ENCODE results near the gene SMG1.
A peak's percentile ranks its signal among the peaks of the same experiment; 100 is the strongest.
"Not testable (repeated sequence)": the region's sequence is repeated elsewhere in the genome, so short reads cannot be mapped to it uniquely, and the experiment has no call there.

Gene SMG1

DNA sequence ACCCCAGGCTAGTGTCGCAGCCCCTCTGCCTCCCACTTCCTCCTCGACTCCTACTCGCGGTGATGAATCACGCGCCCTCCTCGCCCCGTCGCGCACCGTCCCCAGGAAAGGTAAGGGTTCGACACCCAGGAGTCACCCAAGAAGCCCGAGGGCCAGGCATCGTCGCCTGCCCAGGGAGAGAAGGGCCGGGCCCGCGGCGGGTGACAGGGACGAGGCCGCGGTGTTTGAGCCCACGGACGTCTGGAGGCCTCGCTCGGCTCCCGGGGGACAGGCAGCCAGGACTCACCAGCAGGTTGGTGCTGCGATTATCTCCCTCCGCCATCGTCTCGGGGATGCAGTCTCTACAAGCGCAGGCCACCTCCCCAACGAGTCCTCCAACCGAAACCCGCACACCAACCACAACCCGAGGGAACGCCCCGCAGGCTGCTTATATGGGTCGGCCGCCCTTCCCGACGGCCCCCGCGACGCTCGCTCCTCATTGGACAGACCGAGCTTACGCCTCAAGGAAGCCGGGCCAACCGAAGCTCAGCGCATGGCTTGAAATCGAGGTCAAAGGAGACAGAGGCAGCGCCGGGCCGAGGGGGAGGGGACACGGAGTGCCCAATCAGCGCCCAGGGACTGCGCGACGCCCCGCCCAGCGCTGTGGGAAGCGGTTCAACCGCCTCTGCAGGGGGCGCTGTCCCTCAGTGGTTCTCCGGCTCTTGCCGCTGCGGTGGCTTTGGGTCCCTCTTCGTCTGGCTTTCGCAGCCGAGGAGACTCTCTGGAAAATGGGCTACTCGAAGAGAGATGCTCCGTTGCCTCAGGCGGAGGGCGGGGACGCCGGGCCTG is 124.8 kb downstream of the SMG1 start, which contains the start of gene ARL6IP1:
Gene ARL6IP1, minus strand, starts transcription at position 405 of the 828 bp plus-strand sequence. Its CDS starts 83 bp downstream, at position 322.
- DNase-seq (ENCODE audit: low read depth in 1 of 2, low spot score in 1 of 2) = peak; percentile 98

DNA sequence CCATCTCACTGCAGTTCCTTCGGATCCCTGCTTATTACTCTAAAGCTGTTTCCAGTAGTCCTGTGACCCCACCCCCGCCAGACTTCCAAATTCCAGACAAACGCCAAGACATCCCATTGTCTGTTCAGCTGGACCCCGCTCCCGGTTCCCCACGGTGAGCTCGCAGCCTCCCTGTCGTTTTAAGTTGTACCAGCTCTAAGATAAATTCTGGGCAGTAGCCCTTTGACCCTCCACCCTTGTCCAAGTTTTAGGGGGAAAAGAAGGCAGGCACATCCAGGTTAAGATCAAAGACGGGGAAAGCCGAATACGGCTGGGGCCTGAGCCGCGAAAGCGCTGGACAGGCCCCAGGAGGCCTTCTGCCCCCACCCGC is 125.4 kb downstream of the SMG1 start:
- no peak for DNase-seq (ENCODE audit: low read depth in 1 of 2, low spot score in 1 of 2)

- DNase-seq (ENCODE audit: low read depth in 1 of 2, low spot score in 1 of 2) = no peak
Observed at GRCh38 chr16:18800293-18800692, 125.9 kb downstream of the SMG1 start.

DNA sequence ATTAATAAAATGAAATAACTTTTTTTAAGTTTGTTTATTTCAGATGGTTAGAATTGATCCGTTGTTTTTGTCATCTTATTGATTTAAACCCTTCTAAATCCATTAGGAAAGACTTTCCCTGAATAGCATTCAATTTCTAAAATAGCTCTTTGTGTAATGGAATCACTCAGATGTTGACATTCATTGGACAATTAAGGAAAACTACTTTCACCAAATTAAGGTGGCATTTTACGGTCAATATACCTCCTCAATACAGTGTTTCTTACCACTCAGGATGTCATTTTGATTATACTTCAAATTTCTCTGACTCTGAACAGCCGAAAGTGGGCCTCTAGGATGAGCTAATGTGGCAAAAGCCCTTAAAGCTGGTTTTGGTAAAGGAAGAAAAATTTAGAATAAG is 126.7 kb downstream of the SMG1 start:
- DNase-seq (ENCODE audit: low read depth in 1 of 2, low spot score in 1 of 2) = no peak

DNA sequence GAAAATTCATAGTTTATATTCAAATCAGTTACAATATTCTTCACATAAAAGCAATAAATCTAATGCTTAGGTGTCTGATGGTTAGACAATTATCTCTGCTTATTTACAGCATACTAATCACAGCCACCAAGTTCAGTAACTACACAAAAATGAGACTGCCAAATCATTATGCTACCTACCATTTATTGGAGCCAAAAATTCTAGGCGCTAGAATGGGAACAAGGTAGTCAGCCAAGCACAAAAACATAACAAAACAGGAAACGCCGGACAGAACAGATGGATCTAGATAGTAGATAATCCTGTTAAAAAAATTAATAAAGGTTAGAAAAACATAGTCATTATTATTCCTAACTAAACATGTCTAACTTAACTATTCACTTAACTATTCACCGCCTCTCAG is 128.5 kb downstream of the SMG1 start:
- no peak for DNase-seq (ENCODE audit: low read depth in 1 of 2, low spot score in 1 of 2)

DNA sequence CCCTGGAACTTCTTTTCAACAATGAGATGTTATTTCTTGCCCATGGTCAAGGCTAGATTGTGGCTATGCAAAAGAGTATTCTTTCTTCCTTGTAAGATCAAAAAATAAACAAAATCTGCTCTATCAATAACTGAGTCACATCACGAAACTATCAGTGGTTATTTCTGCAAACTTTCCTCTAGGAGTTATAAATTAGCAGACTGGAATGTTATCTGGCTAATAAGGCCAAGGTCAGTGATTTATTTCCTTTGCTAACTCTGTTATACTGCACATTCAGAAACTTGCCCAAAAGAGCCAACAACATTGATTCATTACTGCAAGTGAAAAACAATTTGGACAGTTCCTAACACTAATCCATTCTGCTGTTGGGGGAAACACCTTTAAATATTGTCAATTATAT is 129.8 kb downstream of the SMG1 start:
- no peak for DNase-seq (ENCODE audit: low read depth in 1 of 2, low spot score in 1 of 2)

DNA sequence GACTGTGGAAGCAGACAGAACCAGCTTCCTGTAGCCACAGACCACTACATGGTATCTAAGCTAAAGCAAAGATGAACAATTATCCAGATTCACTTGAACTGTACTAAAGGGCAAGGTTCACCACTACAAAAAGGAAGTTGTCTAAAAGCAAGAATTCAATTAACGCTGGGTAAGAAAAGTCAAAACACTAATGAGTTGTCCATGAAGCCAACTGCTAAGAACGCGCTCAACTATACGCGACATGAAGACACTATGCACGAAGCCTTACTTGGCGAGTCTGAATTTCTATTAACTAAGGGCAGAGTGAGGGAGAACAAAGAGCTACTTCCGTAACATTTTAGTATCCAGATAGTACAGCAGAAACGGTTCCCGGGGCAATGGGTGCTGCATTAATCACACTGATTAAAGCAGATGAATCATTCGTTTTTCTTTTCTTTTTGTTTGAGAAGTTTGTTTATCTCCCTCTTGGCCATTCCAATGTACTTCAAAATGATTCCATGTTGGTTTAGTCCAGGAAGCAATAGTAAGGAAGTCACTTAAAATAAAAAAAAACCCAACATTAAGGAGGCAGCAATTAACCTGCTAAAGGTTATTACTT is 133.3 kb downstream of the SMG1 start:
- no peak for DNase-seq (ENCODE audit: low read depth in 1 of 2, low spot score in 1 of 2)

DNA sequence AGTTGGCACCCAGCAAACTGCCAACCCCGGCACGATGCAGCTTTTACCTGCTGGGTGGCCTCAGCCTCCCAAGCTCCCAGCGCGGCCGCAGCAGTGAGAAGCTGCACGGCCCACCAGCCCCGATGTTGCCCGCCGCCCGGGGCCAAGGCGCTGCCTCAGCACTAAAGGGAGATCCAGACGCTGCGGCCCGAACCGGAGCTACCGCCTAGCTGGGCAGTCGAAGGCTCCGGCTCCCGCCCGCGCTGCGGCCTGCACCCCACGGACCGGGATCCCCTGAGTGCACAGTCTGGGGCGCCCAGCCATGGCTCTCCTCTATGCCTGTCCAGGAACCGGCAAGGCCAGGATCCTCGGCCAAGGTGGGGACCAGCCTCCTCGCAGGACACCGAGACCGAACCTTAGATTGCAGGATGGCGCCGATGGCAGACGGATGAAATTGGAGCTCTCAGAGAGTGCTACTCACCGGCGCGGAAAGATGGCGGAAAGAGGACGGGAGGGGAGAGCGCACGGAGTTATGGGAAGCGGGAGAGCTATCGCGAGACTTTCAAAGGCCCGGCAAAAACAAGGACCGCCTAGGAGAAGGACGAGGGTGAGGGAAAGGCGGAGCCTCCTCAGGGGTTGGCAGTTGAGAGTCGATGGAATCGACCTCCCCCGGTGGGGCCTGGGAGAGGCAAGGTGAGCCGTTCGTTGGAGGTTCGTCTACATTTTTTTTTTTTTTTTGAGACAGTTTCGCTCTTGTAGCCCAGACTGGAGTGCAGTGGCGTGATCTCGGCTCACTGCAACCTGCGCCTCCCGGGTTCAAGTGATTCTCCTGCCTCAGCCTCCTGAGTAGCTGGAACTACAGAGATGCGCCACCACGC is 136.1 kb downstream of the SMG1 start, which contains the start of gene RPS15A:
Gene RPS15A, minus strand, starts transcription at position 485 of the 857 bp plus-strand sequence. CDS start 1,221 bp downstream, outside the sequence.
- peak; percentile 74 to 88 for DNase-seq (ENCODE audit: low read depth in 1 of 2, low spot score in 1 of 2)

- no peak for DNase-seq (ENCODE audit: low read depth in 1 of 2, low spot score in 1 of 2)
Observed at GRCh38 chr16:18789515-18789849, 136.7 kb downstream of the SMG1 start.

DNA sequence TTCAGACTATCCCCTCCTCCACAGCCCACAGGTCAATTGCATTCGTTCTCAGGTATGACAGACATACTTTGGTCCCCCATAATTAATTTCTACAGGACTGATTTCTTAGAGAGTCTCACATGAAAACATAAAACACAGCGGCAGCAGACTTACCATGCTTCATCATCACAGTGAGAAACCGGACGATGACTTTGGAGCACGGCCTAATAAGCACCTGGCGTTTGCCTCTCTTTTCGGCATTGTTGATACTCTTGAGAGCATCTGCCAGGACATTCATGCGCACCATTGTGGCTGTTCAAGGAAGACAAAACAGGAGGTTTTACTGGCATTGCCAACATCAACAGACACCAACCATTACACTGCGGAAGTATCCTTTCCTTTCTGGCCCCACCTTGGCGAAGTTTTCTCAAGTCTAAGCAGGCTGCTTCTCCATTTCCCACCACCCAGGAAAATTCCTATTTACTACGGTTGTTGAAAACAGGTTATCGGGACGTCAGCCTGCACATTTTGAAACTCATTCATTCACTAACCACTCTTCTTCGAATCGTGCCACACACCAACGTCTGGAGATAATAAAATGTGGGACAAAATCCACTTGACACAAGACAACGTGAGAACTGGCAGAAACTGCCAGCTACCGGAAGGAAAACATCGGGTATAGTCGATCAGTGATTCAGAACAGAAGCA is 137.2 kb downstream of the SMG1 start:
- DNase-seq (ENCODE audit: low read depth in 1 of 2, low spot score in 1 of 2) = no peak

- DNase-seq (ENCODE audit: low read depth in 1 of 2, low spot score in 1 of 2) = no peak
Observed at GRCh38 chr16:18784917-18785623, 141.1 kb downstream of the SMG1 start.

GRCh38 chr16:18783430-18784341 is 142.5 kb downstream of the SMG1 start:
- no peak for DNase-seq (ENCODE audit: low read depth in 1 of 2, low spot score in 1 of 2)

DNA sequence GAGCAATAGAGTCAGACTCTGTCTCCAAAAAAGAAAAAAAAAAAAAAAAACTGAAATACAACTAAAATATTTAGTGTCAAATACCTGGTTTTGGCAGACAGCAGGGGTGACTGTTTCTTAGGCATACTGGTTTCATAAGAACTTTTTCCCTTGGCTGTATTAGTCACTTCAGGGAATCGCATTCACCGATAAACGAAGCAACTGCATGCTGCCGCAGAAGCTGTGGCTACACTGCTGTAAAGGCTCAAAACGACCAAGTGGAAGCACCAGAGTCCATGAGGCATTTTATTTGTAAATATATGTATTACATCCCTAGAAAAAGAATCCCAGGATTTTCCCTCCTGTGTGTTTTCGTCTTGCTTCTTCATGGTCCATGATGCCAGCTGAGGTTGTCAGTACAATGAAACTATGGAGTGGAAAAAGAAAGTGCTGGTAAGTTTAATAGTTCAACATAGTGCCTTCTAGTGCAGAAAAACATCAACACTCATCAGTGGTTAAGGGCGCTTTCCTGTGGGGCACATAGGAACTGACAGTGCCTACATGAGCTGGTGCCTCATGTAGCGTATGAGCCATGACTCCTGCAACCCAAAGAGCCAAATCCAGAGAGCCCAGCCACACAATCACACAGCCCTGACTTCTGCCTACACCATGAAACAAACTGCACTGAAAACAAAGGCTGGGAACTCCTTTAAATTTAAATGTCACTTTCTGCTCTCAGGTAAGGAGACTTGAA is 143.3 kb downstream of the SMG1 start:
- no peak for DNase-seq (ENCODE audit: low read depth in 1 of 2, low spot score in 1 of 2)

DNA sequence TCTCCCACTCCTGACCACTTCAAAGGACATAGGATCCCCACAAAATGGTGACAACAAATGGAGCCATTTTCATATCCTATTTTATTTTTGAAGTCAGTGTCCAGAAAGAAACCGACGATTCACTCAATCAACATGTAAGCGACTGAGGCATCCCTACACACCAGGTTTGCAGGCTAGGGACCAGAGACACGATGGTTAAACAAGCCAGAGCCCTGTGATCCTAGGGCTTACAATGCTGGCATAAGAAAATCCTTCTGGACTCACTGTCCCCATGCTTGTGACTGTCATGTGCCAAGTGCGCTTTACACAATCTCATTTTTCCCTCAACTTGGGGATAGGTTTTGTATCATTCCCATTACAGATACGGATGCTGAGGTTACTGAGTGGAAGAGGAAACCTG is 145.0 kb downstream of the SMG1 start:
- DNase-seq (ENCODE audit: low read depth in 1 of 2, low spot score in 1 of 2) = not testable (repeated sequence)

GRCh38 chr16:18780460-18781026 is 145.7 kb downstream of the SMG1 start:
- not testable (repeated sequence) for DNase-seq (ENCODE audit: low read depth in 1 of 2, low spot score in 1 of 2)

GRCh38 chr16:18777664-18778063 is 148.5 kb downstream of the SMG1 start:
- DNase-seq (ENCODE audit: low read depth in 1 of 2, low spot score in 1 of 2) = not testable (repeated sequence)

DNA sequence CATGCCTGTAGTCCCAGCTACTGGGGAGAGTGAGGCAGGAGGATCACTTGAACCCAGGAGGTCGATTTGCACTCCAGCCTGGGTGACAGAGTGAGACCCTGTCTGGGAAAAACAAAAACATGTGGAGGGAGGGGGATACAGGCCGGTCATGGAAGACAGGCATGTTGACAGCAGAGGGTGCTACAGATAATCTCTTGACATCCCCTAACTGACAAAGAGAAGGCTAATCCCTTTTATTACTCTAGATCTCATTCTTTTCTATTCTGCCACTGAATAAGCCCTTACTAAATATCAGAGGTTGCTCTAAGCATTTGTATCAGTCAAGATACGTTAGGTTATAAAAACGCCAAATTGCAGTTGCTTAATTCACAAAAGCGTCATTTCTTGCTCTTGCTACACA is 149.9 kb downstream of the SMG1 start:
- DNase-seq (ENCODE audit: low read depth in 1 of 2, low spot score in 1 of 2) = not testable (repeated sequence)

GRCh38 chr16:18774651-18775050 is 151.6 kb downstream of the SMG1 start:
- DNase-seq (ENCODE audit: low read depth in 1 of 2, low spot score in 1 of 2) = not testable (repeated sequence)

All from activated T-helper 1 cell treated with anti-CD3 and anti-CD28 coated beads, Interleukin-2, amount 50 U/mL, for 16 hours (primary cell).